ENCODE results near the gene CXXC1.

DNA sequence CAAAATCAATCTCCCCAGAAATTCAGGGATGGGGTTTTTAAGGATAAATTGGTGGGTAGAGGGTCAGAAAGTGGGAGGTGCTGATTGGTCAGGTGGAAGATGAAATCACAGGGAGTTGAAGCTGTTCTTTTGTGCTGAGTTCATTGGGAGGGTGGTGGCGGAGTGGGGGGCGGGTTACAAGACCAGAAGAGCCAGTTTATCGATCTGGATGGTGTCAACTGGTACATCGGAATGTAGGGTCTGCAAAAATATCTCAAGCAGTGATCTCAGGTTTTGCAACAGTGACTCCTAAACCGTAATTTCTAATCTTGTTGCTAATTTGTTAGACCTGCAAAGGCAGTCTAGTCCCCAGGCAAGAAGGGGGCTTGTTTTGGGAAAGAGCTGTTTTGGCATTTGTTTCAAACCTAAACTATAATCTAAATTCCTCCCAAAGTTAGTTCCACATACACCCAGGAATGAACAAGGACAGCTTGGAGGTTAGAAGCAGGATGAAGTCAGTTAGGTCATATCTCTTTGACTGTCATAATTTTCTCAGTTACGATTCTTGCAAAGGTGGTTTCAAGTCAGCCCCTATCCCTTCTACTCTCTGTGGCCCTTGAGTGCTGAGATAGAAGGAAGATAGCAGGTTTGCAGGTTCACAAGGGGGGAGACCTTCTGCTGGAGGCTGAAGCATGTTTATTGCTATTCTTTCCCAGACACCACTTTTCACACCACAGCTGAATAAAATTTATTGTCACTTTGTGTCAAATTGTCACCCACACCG is 12.3 kb upstream of the CXXC1 start:
- TF ChIP-seq, protein P1, sequence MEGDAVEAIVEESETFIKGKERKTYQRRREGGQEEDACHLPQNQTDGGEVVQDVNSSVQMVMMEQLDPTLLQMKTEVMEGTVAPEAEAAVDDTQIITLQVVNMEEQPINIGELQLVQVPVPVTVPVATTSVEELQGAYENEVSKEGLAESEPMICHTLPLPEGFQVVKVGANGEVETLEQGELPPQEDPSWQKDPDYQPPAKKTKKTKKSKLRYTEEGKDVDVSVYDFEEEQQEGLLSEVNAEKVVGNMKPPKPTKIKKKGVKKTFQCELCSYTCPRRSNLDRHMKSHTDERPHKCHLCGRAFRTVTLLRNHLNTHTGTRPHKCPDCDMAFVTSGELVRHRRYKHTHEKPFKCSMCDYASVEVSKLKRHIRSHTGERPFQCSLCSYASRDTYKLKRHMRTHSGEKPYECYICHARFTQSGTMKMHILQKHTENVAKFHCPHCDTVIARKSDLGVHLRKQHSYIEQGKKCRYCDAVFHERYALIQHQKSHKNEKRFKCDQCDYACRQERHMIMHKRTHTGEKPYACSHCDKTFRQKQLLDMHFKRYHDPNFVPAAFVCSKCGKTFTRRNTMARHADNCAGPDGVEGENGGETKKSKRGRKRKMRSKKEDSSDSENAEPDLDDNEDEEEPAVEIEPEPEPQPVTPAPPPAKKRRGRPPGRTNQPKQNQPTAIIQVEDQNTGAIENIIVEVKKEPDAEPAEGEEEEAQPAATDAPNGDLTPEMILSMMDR (conservative IDR thresholded peaks at IDR 0.05; ENCODE audit: low read length), result no peak
- no peak for TF ChIP-seq EZH2phosphoT487 (IDR thresholded peaks at IDR 0.05; ENCODE audit: borderline replicate concordance, low read depth, low read length)

Data from OCI-LY7 (cell line).